DOHH2 (cell line): Measurements from ENCODE around the gene LRRTM2.

Experiments used
- H3F3A ChIP-seq: fragments of 200-600 bp; sonication (generic), shearing (Covaris generic); 2 replicates; pipeline ENCODE4 v1.6.0; 2016; ENCODE audit warnings: antibody characterized with exemption, mild to moderate bottlenecking; ENCODE audit not compliant: control insufficient read depth, insufficient read depth
- H3K27ac ChIP-seq: fragments of 200-600 bp; sonication (generic); 2 replicates; pipeline ENCODE4 v1.5.1; 2014; ENCODE audit warnings: low read depth, mild to moderate bottlenecking, low read length, moderate library complexity
- H3K27me3 ChIP-seq: fragments of 200-600 bp; sonication (generic); 2 replicates; pipeline ENCODE4 v1.6.1; 2014; ENCODE audit warnings: mild to moderate bottlenecking, low read length, mixed read lengths; ENCODE audit not compliant: control insufficient read depth
- H3K36me3 ChIP-seq: fragments of 200-600 bp; sonication (generic); 2 replicates; pipeline ENCODE4 v1.6.1; 2014; ENCODE audit warnings: mild to moderate bottlenecking, low read length, moderate library complexity, mixed read lengths; ENCODE audit not compliant: control insufficient read depth
- H3K4me1 ChIP-seq: fragments of 200-600 bp; sonication (generic); 2 replicates; pipeline ENCODE4 v1.6.1; 2014; ENCODE audit warnings: mild to moderate bottlenecking, low read length, mixed read lengths; ENCODE audit not compliant: control insufficient read depth
- H3K4me2 ChIP-seq: fragments of 200-600 bp; sonication (generic); 2 replicates; pipeline ENCODE4 v1.6.0; 2014; ENCODE audit warnings: mild to moderate bottlenecking, low read length, moderate library complexity
- H3K4me3 ChIP-seq: fragments of 200-600 bp; sonication (generic); 2 replicates; pipeline ENCODE4 v1.5.1; 2014; ENCODE audit warnings: mild to moderate bottlenecking, low read length, mixed read lengths
- H3K79me2 ChIP-seq: fragments of 200-600 bp; sonication (generic); 2 replicates; pipeline ENCODE4 v1.6.1; 2014; ENCODE audit warnings: mild to moderate bottlenecking, low read length, mixed read lengths; ENCODE audit not compliant: control insufficient read depth
- H3K9me2 ChIP-seq: fragments of 200-600 bp; sonication (generic); replicated peaks from 2 replicates; pipeline ENCODE4 v1.6.1; 2014; ENCODE audit warnings: mild to moderate bottlenecking, low read length, mixed read lengths; ENCODE audit not compliant: control insufficient read depth
- H3K9me3 ChIP-seq: fragments of 200-600 bp; sonication (generic); 2 replicates; pipeline ENCODE4 v1.6.1; 2014; ENCODE audit warnings: antibody characterized with exemption, low read length, mixed read lengths; ENCODE audit not compliant: control insufficient read depth, insufficient read depth
- H4K20me1 ChIP-seq: fragments of 200-600 bp; sonication (generic); 2 replicates; pipeline ENCODE4 v1.6.0; 2014; ENCODE audit warnings: low read depth, mild to moderate bottlenecking, antibody characterized with exemption, low read length, moderate library complexity; ENCODE audit not compliant: control insufficient read depth, insufficient read depth
- CTCF ChIP-seq: fragments of 200-600 bp; sonication (generic); IDR thresholded peaks from one replicate; pipeline ENCODE4 v1.5.1; 2014; ENCODE audit warnings: antibody characterized with exemption, mild to moderate bottlenecking, low read depth, low read length; ENCODE audit not compliant: poor library complexity, severe bottlenecking
- EZH2phosphoT487 ChIP-seq: fragments of 200-600 bp; sonication (generic); IDR thresholded peaks from 2 replicates; pipeline ENCODE4 v1.6.1; 2017; ENCODE audit warnings: borderline replicate concordance, mild to moderate bottlenecking, antibody characterized with exemption, low read length, moderate library complexity, mixed read lengths

Gene LRRTM2

GRCh38 chr5:138898299-138898698 is 23.2 kb upstream of the LRRTM2 start:
- H4K20me1 ChIP-seq: no peaks in the 10 kb centered on the region
- H3K36me3 ChIP-seq: no peaks in the 10 kb centered on the region
- no peak overlapping the region for H3K4me2 ChIP-seq
- H3K27me3 ChIP-seq: no peaks in the 10 kb centered on the region
- H3K9me2 ChIP-seq: no peaks in the 10 kb centered on the region
- H3K79me2 ChIP-seq: no peaks in the 10 kb centered on the region
- no peaks in the 10 kb centered on the region for H3K9me3 ChIP-seq
- no peaks in the 10 kb centered on the region for H3K4me1 ChIP-seq
- TF ChIP-seq CTCF (no peak), EZH2phosphoT487 (no peak)
- no peak overlapping the region for H3K4me3 ChIP-seq
- H3F3A ChIP-seq: no peaks in the 10 kb centered on the region
- no peak overlapping the region for H3K27ac ChIP-seq

- H3K4me3 ChIP-seq: no peak overlapping the region
- H3K4me2 ChIP-seq: no peak overlapping the region
- H3K36me3 ChIP-seq: 0 out of 2 replicates have a peak, but pooled peaks cover 1% of the 10 kb centered on the region
- H3K79me2 ChIP-seq: no peaks in the 10 kb centered on the region
- no peaks in the 10 kb centered on the region for H4K20me1 ChIP-seq
- no peaks in the 10 kb centered on the region for H3K27me3 ChIP-seq
- no peaks in the 10 kb centered on the region for H3K9me2 ChIP-seq
- no peaks in the 10 kb centered on the region for H3K9me3 ChIP-seq
- H3K4me1 ChIP-seq: no peaks in the 10 kb centered on the region
- TF ChIP-seq CTCF: no peak
- no peak for TF ChIP-seq EZH2phosphoT487
- H3F3A ChIP-seq: no peaks in the 10 kb centered on the region
- H3K27ac ChIP-seq: no peak overlapping the region
Observed at GRCh38 chr5:138895918-138896317, 20.8 kb upstream of the LRRTM2 start.

GRCh38 chr5:138890644-138891043 is 15.5 kb upstream of the LRRTM2 start:
- Histone ChIP-seq H3K27ac (no peak overlapping the region), H3K4me2 (no peak overlapping the region), H3K9me3 (no peaks in the 10 kb centered on the region), H4K20me1 (no peaks in the 10 kb centered on the region), H3F3A (no peaks in the 10 kb centered on the region), H3K4me3 (no peak overlapping the region), H3K79me2 (no peaks in the 10 kb centered on the region), H3K9me2 (no peaks in the 10 kb centered on the region), H3K4me1 (no peaks in the 10 kb centered on the region), H3K27me3 (no peaks in the 10 kb centered on the region), H3K36me3 (peaks cover 3% of the 10 kb centered on the region; the same call in 1 of the 2 replicates)
- TF ChIP-seq CTCF (no peak), EZH2phosphoT487 (no peak)
